Testis (tissue), 3 donors: ENCODE measurements around the gene AQP6. TPM values are rescaled to one million over a fixed set of nuclear protein-coding genes. Genes with fewer than 3 reads are reported as not detected.

Experiments
- DNase-seq: peaks from one replicate; pipeline ENCODE4 v3.0.0-alpha.2; 2019
- H3K27ac ChIP-seq, 2 donors: fragments of 200-600 bp; sonication (generic); one replicate each; pipeline ENCODE4 v1.5.1; 2019
- H3K27me3 ChIP-seq: fragments of 200-600 bp; sonication (generic); one replicate; pipeline ENCODE4 v1.5.1; 2019
- H3K36me3 ChIP-seq: fragments of 200-600 bp; sonication (generic); one replicate; pipeline ENCODE4 v1.5.1; 2017; ENCODE audit warnings: low read depth; ENCODE audit errors: missing control alignments
- H3K4me1 ChIP-seq: fragments of 200-600 bp; sonication (generic); one replicate; pipeline ENCODE4 v1.5.1; 2019
- H3K4me3 ChIP-seq, 2 donors: fragments of 200-600 bp; sonication (generic); one replicate each; pipeline ENCODE4 v1.5.1; 2017 to 2019
- H3K9me3 ChIP-seq: fragments of 200-600 bp; sonication (generic); one replicate; pipeline ENCODE4 v1.5.1; 2017
- POLR2A ChIP-seq: fragments of 450-650 bp; IDR thresholded peaks from one replicate; pipeline ENCODE4 v1.6.1; 2017; ENCODE audit warnings: antibody characterized with exemption, mild to moderate bottlenecking, moderate library complexity
- WGBS, 2 donors: methylation state at CpG; one replicate each; pipeline ENCODE4 v1.1.5; 2018; 5-methylcytosine and 5-hydroxymethylcytosine counted together
- intact Hi-C: fragments of 100-400 bp; cut with DNase I; formaldehyde crosslinking; loops from one replicate; pipeline ENCODE4 v1.15.1; 2023; ENCODE audit warnings: low total_unique reads
- polyA plus RNA-seq: library from polyadenylated mRNA; stranded (reverse); fragments of 350-450 nt; fragmentation: Illumina TruSeq; extraction: RNeasy Lipid Tissue Mini Kit (QIAGEN cat#74804); gene quantifications from one replicate; pipeline ENCODE4 v1.2.3, GENCODE V29; 2014; ENCODE audit warnings: low read depth, low replicate concordance; ENCODE audit not compliant: insufficient read depth
- total RNA-seq, 2 donors: library from RNA; depleted of rRNA; stranded (reverse); fragments of >200 nt; gene quantifications; one replicate each; pipeline ENCODE4 v1.2.3, GENCODE V29; 2016
- TF ChIP-seq, protein P1 (sequence below), 3 experiments: fragments of 450-650 bp in 2 of 3; fragments of 200-600 bp in 1 of 3; sonication (generic) in 1 of 3; IDR thresholded peaks; one replicate each; pipeline ENCODE4 v1.5.1; 2016 to 2019; ENCODE audit warnings: antibody characterized with exemption in 3 of 3, mild to moderate bottlenecking in 2 of 3, moderate library complexity in 1 of 3

The AQP6 gene
- total and polyA plus RNA-seq, 3 donors from 2014 or later: 1.7 to 3.1 (median 2.2) TPM

DNA sequence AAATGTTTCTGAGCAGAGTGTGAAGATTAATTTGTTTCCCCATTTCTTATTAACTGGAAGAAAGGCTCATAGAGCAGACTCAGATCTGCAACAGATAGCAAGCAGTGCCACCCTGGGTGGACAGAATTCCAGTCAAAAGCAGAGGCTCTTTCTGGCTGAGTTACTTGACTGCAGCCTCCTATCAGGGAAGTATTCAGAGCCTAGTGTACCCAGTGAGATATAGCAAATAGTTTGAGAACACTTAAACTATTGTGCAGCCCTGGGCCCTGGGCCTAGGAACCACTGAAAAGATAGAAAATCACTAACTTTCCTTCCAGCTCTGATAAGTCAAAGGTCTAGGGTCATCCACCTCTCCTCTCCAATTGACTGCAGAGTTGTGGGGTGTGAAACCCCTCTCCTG lies 33.4 kb upstream of the AQP6 start:
- H3K4me3 ChIP-seq: no peak overlapping the region
- H3K27me3 ChIP-seq: no peaks in the 10 kb centered on the region
- no peak for TF ChIP-seq POLR2A
- TF ChIP-seq, protein P1, sequence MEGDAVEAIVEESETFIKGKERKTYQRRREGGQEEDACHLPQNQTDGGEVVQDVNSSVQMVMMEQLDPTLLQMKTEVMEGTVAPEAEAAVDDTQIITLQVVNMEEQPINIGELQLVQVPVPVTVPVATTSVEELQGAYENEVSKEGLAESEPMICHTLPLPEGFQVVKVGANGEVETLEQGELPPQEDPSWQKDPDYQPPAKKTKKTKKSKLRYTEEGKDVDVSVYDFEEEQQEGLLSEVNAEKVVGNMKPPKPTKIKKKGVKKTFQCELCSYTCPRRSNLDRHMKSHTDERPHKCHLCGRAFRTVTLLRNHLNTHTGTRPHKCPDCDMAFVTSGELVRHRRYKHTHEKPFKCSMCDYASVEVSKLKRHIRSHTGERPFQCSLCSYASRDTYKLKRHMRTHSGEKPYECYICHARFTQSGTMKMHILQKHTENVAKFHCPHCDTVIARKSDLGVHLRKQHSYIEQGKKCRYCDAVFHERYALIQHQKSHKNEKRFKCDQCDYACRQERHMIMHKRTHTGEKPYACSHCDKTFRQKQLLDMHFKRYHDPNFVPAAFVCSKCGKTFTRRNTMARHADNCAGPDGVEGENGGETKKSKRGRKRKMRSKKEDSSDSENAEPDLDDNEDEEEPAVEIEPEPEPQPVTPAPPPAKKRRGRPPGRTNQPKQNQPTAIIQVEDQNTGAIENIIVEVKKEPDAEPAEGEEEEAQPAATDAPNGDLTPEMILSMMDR (IDR thresholded peaks at IDR 0.05): no peak
- H3K27ac ChIP-seq: no peak overlapping the region
- H3K36me3 ChIP-seq: no peaks in the 10 kb centered on the region
- H3K4me1 ChIP-seq: peaks cover 10% of the 10 kb centered on the region
- peak; percentile 35 for DNase-seq
- H3K9me3 ChIP-seq: no peaks in the 10 kb centered on the region
- intact Hi-C loops: no loop called here

DNA sequence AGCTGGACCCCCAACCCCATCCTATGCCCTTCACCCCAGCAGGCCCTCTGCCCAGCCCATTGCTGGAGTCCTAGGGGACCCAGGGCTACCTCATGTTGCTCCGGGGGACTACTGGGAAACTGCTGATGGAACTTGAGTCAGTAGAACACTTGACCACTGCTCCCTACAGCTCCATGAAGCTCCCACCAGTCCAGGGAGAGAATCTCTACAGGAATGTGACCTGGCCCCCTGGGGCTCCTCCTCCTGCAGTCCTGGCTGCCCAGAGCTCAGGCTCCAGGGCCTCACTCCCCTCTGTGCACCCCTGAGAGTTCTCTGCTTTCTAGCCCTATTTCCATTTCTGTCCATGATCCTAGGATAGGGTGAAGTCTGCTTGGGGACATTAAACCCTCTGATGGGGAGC lies 33.0 kb upstream of the AQP6 start:
- Histone ChIP-seq H3K27me3 (no peaks in the 10 kb centered on the region), H3K4me1 (peaks cover 10% of the 10 kb centered on the region), H3K27ac (no peak overlapping the region), H3K4me3 (no peak overlapping the region), H3K9me3 (no peaks in the 10 kb centered on the region), H3K36me3 (no peaks in the 10 kb centered on the region)
- 70 to 100% methylated on average over 1 of the region's 1 CpG for WGBS, 2 donors
- DNase-seq: no peak
- intact Hi-C loops: no loop called here
- TF ChIP-seq, protein P1 (IDR thresholded peaks at IDR 0.05): no peak

DNA sequence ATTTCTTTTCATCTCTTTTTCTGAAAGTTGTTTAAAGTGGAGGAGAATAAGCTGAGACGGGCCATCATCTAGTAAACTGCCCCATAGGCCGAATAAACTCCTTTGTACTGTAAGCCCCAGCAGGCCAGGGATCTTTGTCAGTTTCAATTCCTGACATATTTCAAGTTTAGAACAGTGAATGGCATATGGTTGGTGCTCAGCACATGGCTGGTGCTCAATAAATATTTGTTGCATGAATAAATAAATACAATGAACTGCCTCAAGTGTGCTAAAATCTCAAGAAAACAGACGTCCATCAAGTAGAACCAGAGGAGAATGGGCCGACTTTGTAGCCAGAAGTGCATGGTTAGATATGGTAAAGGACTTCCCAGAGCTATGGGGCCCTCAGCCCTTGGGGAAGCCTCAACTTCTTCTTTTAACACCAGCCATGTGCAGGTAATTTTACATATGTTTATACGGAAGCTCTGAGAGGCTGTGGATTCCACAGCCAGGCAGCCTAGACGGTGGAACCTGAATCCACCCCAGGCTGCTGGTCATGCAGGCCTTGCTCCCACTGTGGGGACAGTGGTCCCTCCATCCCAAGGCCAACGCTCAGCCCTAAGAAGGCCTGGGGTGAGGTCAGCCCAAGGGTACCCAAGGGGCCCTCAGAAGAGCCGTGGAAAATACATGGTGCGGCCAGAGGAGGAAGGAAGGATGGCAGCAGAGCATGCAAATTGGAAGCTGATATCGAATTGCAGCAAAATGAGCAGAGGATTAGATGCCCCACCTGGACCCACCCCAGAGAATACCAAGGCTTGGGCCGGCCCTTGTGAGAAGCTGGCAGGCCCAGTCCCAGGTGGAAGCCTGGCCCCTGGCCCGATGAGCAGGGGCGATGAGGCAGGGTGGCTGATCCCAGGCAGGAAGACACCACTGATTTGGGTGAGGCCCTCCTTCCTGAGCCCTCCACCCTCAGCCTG lies 30.9 kb upstream of the AQP6 start:
- H3K9me3 ChIP-seq: no peaks in the 10 kb centered on the region
- TF ChIP-seq, protein P1 (IDR thresholded peaks at IDR 0.05): no peak
- TF ChIP-seq POLR2A: no peak
- no peak for DNase-seq
- H3K27me3 ChIP-seq: no peaks in the 10 kb centered on the region
- whole genome bisulfite sequencing, 2 donors: 90 to 92% methylated on average over 13 of the region's 13 CpGs
- no peak overlapping the region for H3K4me3 ChIP-seq
- H3K4me1 ChIP-seq: peaks cover 10% of the 10 kb centered on the region
- no peak overlapping the region for H3K27ac ChIP-seq
- H3K36me3 ChIP-seq: no peaks in the 10 kb centered on the region
- intact Hi-C loops: no loop called here

DNA sequence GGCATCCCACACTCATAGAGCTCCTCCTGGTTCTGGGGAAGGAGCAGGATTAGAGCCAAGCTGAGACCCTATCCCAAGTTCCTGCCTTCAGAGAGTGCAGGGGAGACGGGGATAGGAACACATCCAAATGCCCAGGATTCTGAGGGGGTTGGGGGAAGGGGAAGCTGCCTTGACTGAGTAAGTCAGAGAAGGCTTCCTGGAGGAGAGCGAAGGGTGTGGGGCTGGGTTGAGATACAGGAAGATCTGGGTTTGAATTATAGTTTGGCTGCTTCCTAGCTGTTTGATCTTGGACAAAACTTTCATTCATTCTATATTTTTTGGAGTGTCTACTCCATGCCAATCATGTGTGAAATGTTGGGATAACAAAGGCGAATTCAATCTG lies 30.2 kb upstream of the AQP6 start:
- TF ChIP-seq, protein P1 (IDR thresholded peaks at IDR 0.05): no peak
- TF ChIP-seq POLR2A: no peak
- WGBS, 2 donors: 96% methylated on average over 2 to 3 of the region's 3 CpGs
- intact Hi-C loops: no loop called here
- Histone ChIP-seq H3K27ac (no peak overlapping the region), H3K36me3 (no peaks in the 10 kb centered on the region), H3K27me3 (no peaks in the 10 kb centered on the region), H3K9me3 (no peaks in the 10 kb centered on the region), H3K4me3 (no peak overlapping the region), H3K4me1 (peaks cover 10% of the 10 kb centered on the region)
- DNase-seq: no peak
